ENCODE measurements around the gene FANCD2. TPM values are rescaled to one million over a fixed set of nuclear protein-coding genes. Genes with fewer than 3 reads are reported as not detected.

FANCD2 gene
- total and polyA plus RNA-seq, 8 donors = 8.6 to 28.4 (median 19.5) TPM

GRCh38 chr3:10108091-10108490, 81.9 kb downstream of the FANCD2 start, which contains the start of gene FANCD2OS:
FANCD2OS (minus strand) TSS chr3:10108255; CDS start chr3:10104774, 3,481 bp downstream.
- H3K9me3 ChIP-seq = no peaks in the 10 kb centered on the region
- ATAC-seq (no peak), DNase-seq (no peak)
- H3K4me1 ChIP-seq = no peaks in the 10 kb centered on the region
- TF ChIP-seq CTCF (IDR thresholded peaks at IDR 0.05) = no peak
- no peaks in the 10 kb centered on the region for H3K36me3 ChIP-seq
- H3K27ac ChIP-seq = no peak within 1 kb of the TSS
- H3K27me3 ChIP-seq = peaks cover 0 to 6% of the 10 kb centered on the region in 2 donors
- intact Hi-C loops (cut with DNase I) = no loop called here
- H3K4me3 ChIP-seq = no peak within 1 kb of the TSS

GRCh38 chr3:10115326-10116137, 89.3 kb downstream of the FANCD2 start, which contains the start of gene BRK1:
BRK1 (plus strand) TSS chr3:10115675; CDS start chr3:10115702, 27 bp downstream.
- intact Hi-C loops (cut with DNase I) = no loop called here
- no peaks in the 10 kb centered on the region for H3K27me3 ChIP-seq
- DNase-seq = peak; percentile 90 to 98 (median 97)
- H3K27ac ChIP-seq = peak within 1 kb of the TSS; percentile 66 to 82
- peak; percentile 99 for ATAC-seq
- peak within 1 kb of the TSS; percentile 93 to 97 for H3K4me3 ChIP-seq
- H3K4me1 ChIP-seq = peaks cover 4 to 33% of the 10 kb centered on the region in 2 donors
- H3K9me3 ChIP-seq = no peaks in the 10 kb centered on the region
- TF ChIP-seq CTCF (IDR thresholded peaks at IDR 0.05) = no peak
- peaks cover 0 to 4% of the 10 kb centered on the region in 2 donors for H3K36me3 ChIP-seq

GRCh38 chr3:10116138-10116460, 89.9 kb downstream of the FANCD2 start:
- H3K9me3 ChIP-seq = no peaks in the 10 kb centered on the region
- TF ChIP-seq CTCF (IDR thresholded peaks at IDR 0.05) = no peak
- peak; percentile 18 for ATAC-seq
- peaks cover 0 to 6% of the 10 kb centered on the region in 2 donors for H3K36me3 ChIP-seq
- H3K4me1 ChIP-seq = peaks cover 4 to 36% of the 10 kb centered on the region in 2 donors
- H3K27ac ChIP-seq = peak overlapping the region; percentile 66 to 82
- DNase-seq = no peak
- no peaks in the 10 kb centered on the region for H3K27me3 ChIP-seq
- peak overlapping the region; percentile 93 to 97 for H3K4me3 ChIP-seq
- intact Hi-C loops (cut with DNase I) = no loop called here

GRCh38 chr3:10116928-10117327, 90.7 kb downstream of the FANCD2 start:
- no peak for TF ChIP-seq CTCF (IDR thresholded peaks at IDR 0.05)
- Histone ChIP-seq H3K4me1 (peaks cover 4 to 36% of the 10 kb centered on the region in 2 donors), H3K27ac (no peak overlapping the region), H3K27me3 (no peaks in the 10 kb centered on the region), H3K36me3 (peaks cover 0 to 14% of the 10 kb centered on the region in 2 donors), H3K9me3 (no peaks in the 10 kb centered on the region), H3K4me3 (peak overlapping the region in 1 of 2 donors; percentile 93)
- ATAC-seq (no peak), DNase-seq (no peak)
- intact Hi-C loops (cut with DNase I) = no loop called here

GRCh38 chr3:10119376-10119775, 93.1 kb downstream of the FANCD2 start:
- H3K4me1 ChIP-seq = peaks cover 4 to 44% of the 10 kb centered on the region in 2 donors
- no peak for ATAC-seq
- no peak overlapping the region for H3K4me3 ChIP-seq
- peaks cover 0 to 16% of the 10 kb centered on the region in 2 donors for H3K36me3 ChIP-seq
- TF ChIP-seq CTCF (IDR thresholded peaks at IDR 0.05) = no peak
- DNase-seq = no peak
- no peaks in the 10 kb centered on the region for H3K27me3 ChIP-seq
- H3K9me3 ChIP-seq = no peaks in the 10 kb centered on the region
- intact Hi-C loops (cut with DNase I) = no loop called here
- H3K27ac ChIP-seq = no peak overlapping the region
